IMR-90 (cell line): ENCODE measurements around the gene PSME3. TPM values are rescaled to one million over a fixed set of nuclear protein-coding genes. Genes with fewer than 3 reads are reported as not detected.
"Not testable (repeated sequence)": the region's sequence is repeated elsewhere in the genome, so short reads cannot be mapped to it uniquely, and the experiment has no call there.

Experiments used
- ATAC-seq: fragments of 200-7000 bp; cut with Tn5 transposase; 2 replicates; pipeline ENCODE4 v1.9.1; 2020; ENCODE audit warnings: low read depth, mild to moderate bottlenecking, moderate library complexity
- BruUV-seq: library from RNA; stranded (reverse); fragments of 400-500 nt; replicated peaks from 2 replicates; lab custom pipeline; 2021; lab: Mats Ljungman, UMichigan
- CTCF ChIA-PET: fragments of 300-600 bp; formaldehyde crosslinking; extraction: SDS; loops from one replicate; lab custom pipeline; 2021; ENCODE audit warnings: antibody characterized with exemption; lab: Yijun Ruan, JAX
- POLR2A ChIA-PET: fragments of 300-600 bp; sonication (Branson Sonifier 250); formaldehyde crosslinking; loops from one replicate; lab custom pipeline; 2022; ENCODE audit warnings: antibody characterized with exemption; ENCODE audit not compliant: unreplicated experiment; lab: Charles Lee
- DNase-seq: peaks from one replicate; pipeline ENCODE4 v3.0.0; 2013
- H2AFZ ChIP-seq: replicated peaks from 2 replicates; pipeline ENCODE3; 2013; ENCODE audit warnings: low read length, mild to moderate bottlenecking; ENCODE audit not compliant: poor library complexity
- H2AK5ac ChIP-seq: 2 replicates; pipeline ENCODE4 v1.6.1; 2013; ENCODE audit warnings: low read depth, low read length, inconsistent platforms
- H2AK9ac ChIP-seq: replicated peaks from 2 replicates; pipeline ENCODE3; 2013; ENCODE audit warnings: mild to moderate bottlenecking, low read depth, low read length, moderate library complexity; ENCODE audit not compliant: poor library complexity
- H2BK120ac ChIP-seq: 2 replicates; pipeline ENCODE4 v1.6.1; 2013; ENCODE audit warnings: low read depth, low read length, inconsistent platforms
- H2BK15ac ChIP-seq: 3 replicates; pipeline ENCODE4 v1.6.1; 2013; ENCODE audit warnings: low read depth, low read length, inconsistent platforms
- H2BK20ac ChIP-seq: 2 replicates; pipeline ENCODE4 v1.6.1; 2013; ENCODE audit warnings: low read depth, mild to moderate bottlenecking, inconsistent platforms, low read length, moderate library complexity
- H2BK5ac ChIP-seq: 2 replicates; pipeline ENCODE4 v1.6.1; 2013; ENCODE audit warnings: mild to moderate bottlenecking, low read depth, low read length, inconsistent platforms; ENCODE audit not compliant: poor library complexity, severe bottlenecking
- H3K14ac ChIP-seq: replicated peaks from 2 replicates; pipeline ENCODE4 v1.6.1; 2013; ENCODE audit warnings: low read depth, low read length, inconsistent platforms
- H3K18ac ChIP-seq: 2 replicates; pipeline ENCODE4 v1.6.1; 2013; ENCODE audit warnings: low read depth, low read length, control low read depth
- H3K23ac ChIP-seq: 2 replicates; pipeline ENCODE4 v1.6.1; 2013; ENCODE audit warnings: low read depth, low read length, inconsistent platforms
- H3K27ac ChIP-seq: 2 replicates; pipeline ENCODE4 v1.5.1; 2013; ENCODE audit warnings: mild to moderate bottlenecking, control low read depth, low read length; ENCODE audit not compliant: insufficient read depth
- H3K27me3 ChIP-seq: 2 replicates; pipeline ENCODE4 v1.6.1; 2013; ENCODE audit warnings: low read length; ENCODE audit not compliant: control insufficient read depth, insufficient read depth
- H3K36me3 ChIP-seq: 2 replicates; pipeline ENCODE4 v1.6.1; 2013; ENCODE audit warnings: low read length, mixed read lengths; ENCODE audit not compliant: control insufficient read depth, insufficient read depth
- H3K4ac ChIP-seq: 2 replicates; pipeline ENCODE4 v1.6.1; 2013; ENCODE audit warnings: low read depth, low read length, inconsistent platforms
- H3K4me1 ChIP-seq: 2 replicates; pipeline ENCODE4 v1.6.1; 2013; ENCODE audit warnings: low read length, mixed read lengths; ENCODE audit not compliant: control insufficient read depth, insufficient read depth
- H3K4me2 ChIP-seq: 2 replicates; pipeline ENCODE4 v1.6.1; 2013; ENCODE audit warnings: low read depth, mild to moderate bottlenecking, control low read depth, low read length, moderate library complexity
- H3K4me3 ChIP-seq: 2 replicates; pipeline ENCODE4 v1.5.1; 2013; ENCODE audit warnings: low read depth, mild to moderate bottlenecking, control low read depth, low read length, moderate library complexity; ENCODE audit not compliant: insufficient read depth
- H3K56ac ChIP-seq: 2 replicates; pipeline ENCODE4 v1.6.1; 2013; ENCODE audit warnings: low read length, inconsistent platforms; ENCODE audit not compliant: insufficient read depth; ENCODE audit errors: extremely low read depth
- H3K79me1 ChIP-seq, 2 experiments: 2 replicates each; pipeline ENCODE4 v1.6.1; 2013; ENCODE audit warnings: low read length in 2 of 2, inconsistent platforms in 1 of 2, low read depth in 1 of 2
- H3K9ac ChIP-seq: 2 replicates; pipeline ENCODE4 v1.6.1; 2013; ENCODE audit warnings: low read depth, low read length, control low read depth
- H3K9me1 ChIP-seq: 2 replicates; pipeline ENCODE4 v1.6.1; 2013; ENCODE audit warnings: low read length, inconsistent platforms; ENCODE audit not compliant: insufficient read depth
- H3K9me3 ChIP-seq: 2 replicates; pipeline ENCODE4 v1.6.1; 2013; ENCODE audit warnings: low read length; ENCODE audit not compliant: control insufficient read depth, insufficient read depth
- H4K20me1 ChIP-seq: 2 replicates; pipeline ENCODE4 v1.6.1; 2013; ENCODE audit warnings: low read length, inconsistent platforms; ENCODE audit not compliant: insufficient read depth
- H4K5ac ChIP-seq: 2 replicates; pipeline ENCODE4 v1.6.1; 2013; ENCODE audit warnings: mild to moderate bottlenecking, low read depth, low read length, control low read depth
- H4K8ac ChIP-seq, 2 experiments: 2 replicates each; pipeline ENCODE4 v1.6.1; 2013; ENCODE audit warnings: low read depth in 2 of 2, low read length in 2 of 2, control low read depth in 1 of 2, inconsistent platforms in 1 of 2
- H4K91ac ChIP-seq: 2 replicates; pipeline ENCODE4 v1.6.1; 2013; ENCODE audit warnings: low read depth, low read length, inconsistent platforms; ENCODE audit not compliant: insufficient read depth
- WGBS, 2 experiments: methylation state at CpG; one replicate each; pipeline versions ENCODE4 v1.1.5 to v1.1.7; 2013; ENCODE audit warnings: missing lambda C conversion rate in 2 of 2; ENCODE audit not compliant: insufficient read length in 1 of 2; ENCODE audit errors: extremely low coverage in 2 of 2; 5-methylcytosine and 5-hydroxymethylcytosine counted together
- dilution Hi-C: fragments of 300-500 bp; cut with HindIII; formaldehyde crosslinking; loops from one replicate; pipeline ENCODE4 v1.14.3; 2018; ENCODE audit warnings: low sequenced_read_pairs; ENCODE audit not compliant: unreplicated experiment
- in situ Hi-C: fragments of 300-500 bp; cut with MboI; formaldehyde crosslinking; loops from 3 replicates; pipeline ENCODE4 v1.14.3; 2019; ENCODE audit warnings: low sequenced_read_pairs, inconsistent platforms, mixed read lengths
- intact Hi-C: fragments of 100-400 bp; cut with micrococcal nuclease; formaldehyde crosslinking; loops from 2 replicates; pipeline ENCODE4 v1.10.0; 2022
- polyA plus RNA-seq, 3 experiments: library from polyadenylated mRNA; depleted of rRNA; stranded (reverse); fragments of >200 nt; gene quantifications; 2 replicates each; pipeline ENCODE4 v1.2.3, GENCODE V29; 2012; ENCODE audit warnings: low replicate concordance in 1 of 3
- total RNA-seq: library from RNA; depleted of rRNA; stranded (reverse); fragments of >200 nt; gene quantifications from 2 replicates; pipeline ENCODE4 v1.2.3, GENCODE V29; 2012

PSME3 gene
- total and polyA plus RNA-seq, 2 of the 4 experiments (the other 2 are of a cell fraction) = 72.4 to 100 TPM

- H3K79me1 ChIP-seq, in situ Hi-C loops, POLR2A ChIA-PET, H3K9ac ChIP-seq, H3K9me3 ChIP-seq, H2BK5ac ChIP-seq, H4K8ac ChIP-seq, H2BK15ac ChIP-seq, H4K91ac ChIP-seq, DNase-seq, H3K9me1 ChIP-seq, H3K4me2 ChIP-seq, H3K56ac ChIP-seq, H3K4me1 ChIP-seq, H3K4me3 ChIP-seq, BruUV-seq, H3K18ac ChIP-seq, intact Hi-C loops, H3K4ac ChIP-seq, H3K36me3 ChIP-seq, H2AFZ ChIP-seq, H2BK120ac ChIP-seq, H4K20me1 ChIP-seq, H2AK9ac ChIP-seq, ATAC-seq, H3K14ac ChIP-seq, H4K5ac ChIP-seq, H2AK5ac ChIP-seq, H2BK20ac ChIP-seq, H3K27ac ChIP-seq, dilution Hi-C loops, H3K23ac ChIP-seq, CTCF ChIA-PET: not testable (repeated sequence)
- 75% methylated on average over 1 of the region's 21 CpGs; no CpG with 5 or more reads in 1 of the 2 experiments for WGBS, 2 experiments
- H3K27me3 ChIP-seq = peaks cover 15% of the 10 kb centered on the region
Measured at GRCh38 chr17:42867694-42868261, 34.6 kb downstream of the PSME3 start.
